HG02571 (cell line): ENCODE measurements around the gene IER5.

Source experiments
- ATAC-seq: cut with Tn5 transposase; IDR thresholded peaks from one replicate; pipeline ENCODE4 v1.9.1; 2021; ENCODE audit warnings: mild to moderate bottlenecking, moderate library complexity; ENCODE audit not compliant: unreplicated experiment

IER5 gene

DNA sequence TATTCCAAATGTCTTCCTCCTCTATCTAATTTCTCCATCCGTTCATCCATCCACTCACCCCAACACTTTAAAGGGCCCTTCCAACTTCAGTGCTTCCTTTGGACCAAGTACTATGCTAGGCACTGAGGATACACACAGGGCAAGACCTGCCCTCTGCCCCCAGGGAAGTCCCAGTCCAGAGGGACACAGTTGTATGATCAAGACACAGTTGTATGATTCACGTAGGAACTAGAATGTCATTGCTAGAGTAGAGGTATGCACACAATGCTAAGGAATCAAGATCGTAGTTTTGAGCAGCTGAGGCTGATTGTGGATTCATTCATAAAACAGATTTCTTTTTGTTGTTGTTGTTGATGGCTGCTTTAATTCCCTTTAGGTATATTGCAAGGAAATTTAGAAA is 11.6 kb upstream of the IER5 start:
- no peak for ATAC-seq

DNA sequence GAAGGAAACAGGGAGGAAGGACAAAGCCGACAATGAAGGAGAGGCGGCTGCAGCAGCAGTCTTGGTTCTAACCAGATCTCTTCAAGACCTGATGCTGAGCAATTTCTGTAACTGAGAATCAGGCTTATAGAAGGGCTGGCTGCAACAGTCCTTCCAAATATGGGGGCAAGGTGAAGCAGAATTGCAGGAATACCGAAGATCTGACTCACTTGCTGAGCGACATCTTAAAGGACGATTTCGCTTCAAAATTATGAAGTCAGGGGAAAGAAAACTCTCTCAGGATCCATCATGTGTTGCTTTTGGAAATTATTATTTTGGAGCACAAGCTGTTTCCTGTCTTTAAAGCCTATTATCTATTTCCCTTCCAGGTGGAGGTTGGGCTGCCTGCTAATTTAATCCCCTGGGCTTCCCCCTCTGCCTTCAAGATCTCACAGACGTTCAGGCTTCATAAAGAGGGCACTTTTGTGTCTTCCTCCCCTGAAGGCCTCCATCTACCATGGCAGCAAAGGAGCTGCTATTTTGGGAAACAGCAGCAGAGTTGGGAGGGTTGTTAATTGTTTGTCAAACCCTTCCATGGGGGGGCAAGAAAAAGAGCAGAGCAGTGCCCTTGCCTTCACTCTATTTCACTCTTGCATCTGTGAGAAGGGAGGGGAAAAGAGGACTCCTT is 10.8 kb upstream of the IER5 start:
- no peak for ATAC-seq

DNA sequence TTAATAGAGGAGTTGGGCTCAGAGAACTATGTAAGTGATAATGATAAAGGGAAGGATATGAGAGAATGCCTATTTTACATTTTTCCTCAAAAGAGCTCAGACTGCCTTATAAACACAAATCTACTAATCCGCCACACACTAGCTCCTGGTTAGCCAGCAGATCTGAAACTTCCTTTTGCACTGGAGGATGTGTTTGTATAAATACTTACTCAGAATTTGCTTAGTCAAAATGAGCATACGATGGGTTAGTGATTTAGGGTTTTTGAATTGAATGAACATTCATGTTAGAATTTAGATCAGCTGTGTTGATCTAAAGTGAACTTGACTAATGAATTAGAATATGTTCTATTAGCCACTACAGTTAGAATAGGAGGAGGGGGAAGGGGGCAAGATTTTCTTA is 9.1 kb upstream of the IER5 start:
- ATAC-seq = no peak

DNA sequence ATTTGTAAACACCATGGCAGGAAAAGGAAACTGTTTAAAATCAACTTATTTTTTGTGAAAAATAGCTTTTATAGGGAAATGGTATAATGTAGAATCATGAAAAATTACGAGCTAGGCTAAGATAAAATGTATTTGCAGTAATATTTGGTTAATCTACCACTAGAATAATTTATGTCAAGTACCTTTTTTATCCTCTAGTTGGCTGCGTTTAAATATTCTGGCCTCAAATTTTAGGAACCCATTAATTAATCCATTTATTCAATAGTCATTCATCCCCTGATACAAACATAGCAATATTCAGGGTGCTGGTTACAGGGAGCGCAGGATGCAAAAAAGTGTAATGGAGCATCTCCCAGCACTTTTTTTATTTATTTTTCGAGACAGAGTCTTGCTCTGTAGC is 8.6 kb upstream of the IER5 start:
- no peak for ATAC-seq

DNA sequence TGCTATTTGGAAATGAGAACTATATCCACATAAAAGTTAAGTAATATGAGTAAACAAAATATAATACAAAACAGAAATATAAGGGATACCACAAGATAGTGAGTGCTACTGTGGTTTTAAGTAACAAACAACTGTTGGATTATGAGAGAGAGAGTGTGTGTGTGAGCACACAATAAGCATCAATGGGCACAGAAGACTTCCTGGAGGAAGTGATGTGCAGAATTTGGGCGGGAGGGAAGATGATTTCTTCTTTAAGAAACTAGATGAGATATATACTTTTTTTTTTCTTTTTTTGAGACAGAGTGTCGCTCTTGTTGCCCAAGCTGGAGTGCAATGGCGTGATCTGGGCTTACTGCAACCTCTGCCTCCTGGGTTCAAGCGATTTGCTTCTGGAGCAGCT is 7.9 kb upstream of the IER5 start:
- no peak for ATAC-seq

DNA sequence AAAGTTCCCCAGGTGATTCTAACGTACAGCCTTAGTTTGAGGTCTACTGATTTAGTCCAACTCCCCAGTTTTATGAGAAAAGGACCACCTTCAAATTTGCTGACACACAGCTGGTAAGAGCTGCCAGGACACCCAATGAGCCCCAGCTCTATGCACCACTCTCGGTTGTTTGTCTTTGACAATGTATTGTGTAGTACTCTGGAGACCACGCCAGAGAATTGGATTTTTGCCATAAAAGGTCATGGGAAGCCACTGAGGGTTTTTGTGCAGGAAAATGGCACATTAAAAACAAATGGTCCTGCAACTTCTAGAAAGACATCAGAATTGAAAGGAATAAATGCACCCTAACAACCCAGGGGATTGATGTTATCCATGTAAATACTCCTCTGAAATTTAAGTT is 7.1 kb upstream of the IER5 start:
- ATAC-seq = no peak

DNA sequence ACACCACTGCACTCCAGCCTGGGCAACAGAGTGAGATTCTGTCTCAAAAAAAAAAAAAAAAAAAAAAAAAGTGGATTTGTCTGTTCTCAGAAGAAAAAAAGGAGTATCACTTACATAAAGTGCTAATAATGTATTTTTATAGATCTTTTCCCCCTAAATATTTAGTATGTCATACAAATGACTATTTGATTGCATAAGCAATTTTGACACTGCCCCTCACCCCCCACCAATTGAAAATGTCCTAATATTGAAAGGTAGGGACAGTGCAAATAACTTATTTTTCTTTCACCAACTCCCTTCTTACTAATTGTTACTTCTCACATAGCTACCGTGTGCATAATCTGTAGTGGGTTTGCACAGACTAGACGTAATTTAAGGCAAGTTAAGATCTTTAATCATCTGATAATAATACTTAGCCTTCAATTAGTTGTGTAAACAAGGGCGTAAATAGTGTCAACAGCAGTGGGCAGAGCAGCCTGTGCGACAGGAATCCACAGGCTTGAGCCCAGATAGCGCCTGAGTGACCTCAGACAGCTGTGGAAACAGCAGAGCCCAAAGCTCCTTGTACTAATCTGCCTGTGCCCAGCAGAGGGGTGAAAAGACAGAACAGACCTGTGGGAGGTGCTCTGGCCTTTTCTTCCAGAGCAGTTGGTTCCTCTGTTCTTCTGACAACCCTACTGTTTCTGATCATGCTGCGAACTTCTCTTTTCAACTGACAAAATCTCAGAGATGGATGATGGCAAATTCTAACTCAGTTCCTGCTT is 4.5 kb upstream of the IER5 start:
- ATAC-seq = peak; percentile 25

DNA sequence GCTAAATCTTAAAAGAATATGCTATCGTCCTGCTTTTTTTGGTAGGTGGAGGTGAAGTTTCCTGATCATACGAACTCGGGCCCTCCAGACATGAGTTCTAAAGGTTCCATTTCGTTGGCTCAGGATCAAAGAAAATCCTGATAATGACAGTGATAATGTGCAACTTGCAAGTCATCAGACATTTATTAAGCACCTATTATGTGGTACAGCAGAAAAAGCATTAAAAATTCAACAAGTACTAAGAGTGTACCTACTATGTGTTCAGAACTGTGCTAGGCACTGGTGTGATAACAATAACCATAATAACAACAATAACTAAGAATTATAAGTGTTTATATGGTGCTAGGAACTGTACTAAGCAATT is 3.9 kb upstream of the IER5 start:
- no peak for ATAC-seq

DNA sequence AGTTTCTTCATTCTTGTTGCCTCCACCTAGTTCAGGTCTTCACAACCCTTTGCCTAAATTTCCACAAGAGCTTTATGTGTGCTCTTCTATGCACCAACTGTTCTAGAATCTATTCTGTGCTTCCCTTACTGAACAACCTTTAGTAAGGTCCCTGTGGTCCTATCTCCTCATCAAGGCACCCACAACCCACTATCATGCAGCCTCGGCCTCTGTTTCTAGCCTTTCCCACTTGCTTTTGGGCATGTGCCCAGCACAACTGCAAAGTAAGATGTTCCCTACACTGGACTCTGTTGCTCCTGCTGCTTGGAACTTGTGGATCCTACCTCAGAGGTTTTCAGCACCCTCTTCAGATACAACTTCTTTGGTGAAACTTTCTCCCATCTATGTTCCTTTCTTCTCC is 2.4 kb upstream of the IER5 start:
- no peak for ATAC-seq

DNA sequence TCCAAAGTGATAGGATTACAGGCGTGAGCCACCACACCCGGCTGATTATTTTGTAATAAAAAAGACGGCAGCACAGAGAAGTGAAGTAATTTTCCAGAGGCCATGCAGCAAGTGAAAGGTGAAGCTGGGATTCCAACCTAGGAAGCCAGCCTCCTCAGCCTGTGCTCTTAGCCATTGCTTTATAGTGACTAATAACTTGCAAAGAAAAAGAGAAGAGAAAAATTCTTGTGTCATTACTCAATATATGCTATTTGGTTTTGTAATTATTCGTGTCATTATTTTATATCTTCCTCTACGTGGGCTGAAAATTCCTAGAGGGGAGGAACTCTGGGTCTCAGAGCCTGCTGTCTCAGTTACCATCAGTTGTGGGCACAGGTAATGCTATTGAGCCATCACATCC is 1.6 kb upstream of the IER5 start:
- no peak for ATAC-seq

DNA sequence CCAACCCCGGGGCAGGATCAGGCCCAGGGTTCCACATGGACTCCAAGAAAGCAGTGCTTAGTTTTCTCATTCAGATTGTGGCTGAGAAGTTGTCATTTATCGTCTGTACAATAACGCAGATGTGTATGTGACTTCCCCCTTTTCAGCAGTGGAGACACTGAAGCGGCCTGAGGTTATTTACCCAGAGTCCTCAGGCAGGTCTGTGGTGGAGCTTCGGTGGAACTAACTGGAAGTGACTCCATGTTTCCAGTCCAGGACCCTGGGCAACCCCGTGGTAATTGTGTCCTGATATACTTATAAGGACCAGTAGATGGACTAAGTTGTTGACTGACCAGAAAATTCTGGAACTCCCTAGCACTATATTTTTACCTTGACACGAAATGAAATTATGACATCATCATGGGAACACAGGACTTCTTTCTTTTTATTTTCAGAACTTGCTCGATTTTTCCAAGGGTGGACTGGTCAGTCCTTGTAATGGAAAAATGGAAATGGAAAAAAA is 1.0 kb upstream of the IER5 start:
- ATAC-seq = no peak

DNA sequence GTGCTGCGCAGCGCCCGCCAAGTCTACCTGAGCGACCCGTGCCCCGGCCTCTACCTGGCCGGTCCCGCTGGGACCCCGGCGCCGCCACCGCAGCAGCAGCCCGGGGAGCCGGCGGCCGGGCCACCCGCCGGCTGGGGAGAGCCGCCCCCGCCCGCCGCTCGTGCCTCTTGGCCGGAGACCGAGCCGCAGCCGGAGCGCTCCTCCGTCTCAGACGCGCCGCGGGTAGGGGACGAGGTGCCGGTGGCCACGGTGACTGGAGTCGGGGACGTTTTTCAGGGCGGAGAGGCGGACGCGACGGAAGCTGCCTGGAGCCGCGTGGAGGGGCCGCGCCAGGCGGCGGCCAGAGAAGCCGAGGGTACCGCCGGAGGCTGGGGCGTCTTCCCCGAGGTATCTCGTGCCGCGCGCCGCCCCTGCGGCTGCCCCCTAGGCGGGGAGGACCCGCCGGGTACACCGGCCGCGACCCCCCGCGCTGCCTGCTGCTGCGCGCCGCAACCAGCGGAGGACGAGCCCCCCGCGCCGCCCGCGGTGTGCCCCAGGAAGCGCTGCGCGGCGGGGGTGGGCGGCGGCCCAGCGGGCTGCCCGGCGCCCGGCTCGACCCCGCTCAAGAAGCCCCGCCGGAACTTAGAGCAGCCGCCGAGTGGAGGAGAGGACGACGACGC is 646 bp downstream of the IER5 start:
- ATAC-seq = peak; percentile 6

DNA sequence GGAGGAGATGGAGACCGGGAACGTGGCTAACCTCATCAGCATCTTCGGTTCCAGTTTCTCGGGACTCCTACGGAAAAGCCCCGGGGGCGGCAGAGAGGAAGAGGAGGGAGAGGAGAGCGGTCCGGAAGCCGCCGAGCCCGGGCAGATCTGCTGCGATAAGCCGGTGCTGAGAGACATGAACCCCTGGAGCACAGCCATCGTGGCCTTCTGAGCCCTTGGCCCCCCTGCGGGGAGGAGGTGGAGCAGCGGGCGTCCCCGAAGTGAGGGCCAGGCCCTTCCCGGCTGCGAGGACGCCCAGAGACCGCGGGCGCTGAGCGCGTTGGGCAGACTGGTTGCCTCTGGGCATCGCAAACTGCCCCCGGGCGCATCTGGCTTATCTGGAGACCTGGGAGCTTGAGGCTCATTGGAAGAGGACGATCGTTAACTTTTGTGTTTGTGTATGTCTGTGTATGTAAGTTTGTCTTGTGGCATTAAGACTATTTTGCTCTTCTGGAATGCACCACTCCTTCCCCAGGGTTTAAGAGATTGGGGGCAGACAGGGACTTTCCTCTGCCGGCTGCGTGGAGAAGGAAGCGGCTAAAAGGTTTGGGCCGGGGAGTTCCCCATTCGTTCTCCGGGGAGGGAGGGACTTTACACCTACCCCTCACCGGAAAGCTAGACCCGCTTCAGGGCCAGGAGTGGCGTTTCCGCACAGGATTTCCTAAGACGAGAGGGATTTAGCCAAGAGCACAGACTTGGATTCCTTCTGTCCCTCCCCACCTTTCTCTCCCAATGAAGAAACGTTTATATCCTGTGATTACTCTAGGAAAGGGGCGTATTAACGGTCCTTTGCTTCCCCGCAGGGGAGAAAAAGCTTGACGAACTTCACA is 1.4 kb downstream of the IER5 start:
- peak; percentile 33 for ATAC-seq

DNA sequence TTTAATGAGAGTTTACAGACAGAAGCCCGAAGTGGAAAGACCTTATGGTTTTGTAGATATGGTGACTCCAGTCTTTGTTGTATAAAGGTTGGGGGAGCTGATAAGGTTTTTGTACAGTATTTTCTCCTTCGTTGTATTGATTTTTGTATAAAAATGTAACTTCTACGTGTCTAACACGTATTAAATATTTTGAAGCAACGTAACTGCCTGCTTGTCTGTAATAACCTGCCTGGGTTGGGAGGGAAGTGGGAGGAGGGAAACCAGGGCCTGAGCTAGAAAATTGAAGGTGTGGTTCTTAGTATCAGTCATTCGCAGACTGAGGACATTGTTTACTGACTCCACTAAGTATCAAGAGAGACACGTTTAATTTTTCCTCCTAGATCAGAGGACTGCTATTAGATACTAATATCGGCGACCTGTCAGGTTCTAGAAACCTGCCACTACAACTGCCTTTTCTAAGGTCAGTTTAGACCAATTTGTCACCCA is 2.2 kb downstream of the IER5 start:
- no peak for ATAC-seq

DNA sequence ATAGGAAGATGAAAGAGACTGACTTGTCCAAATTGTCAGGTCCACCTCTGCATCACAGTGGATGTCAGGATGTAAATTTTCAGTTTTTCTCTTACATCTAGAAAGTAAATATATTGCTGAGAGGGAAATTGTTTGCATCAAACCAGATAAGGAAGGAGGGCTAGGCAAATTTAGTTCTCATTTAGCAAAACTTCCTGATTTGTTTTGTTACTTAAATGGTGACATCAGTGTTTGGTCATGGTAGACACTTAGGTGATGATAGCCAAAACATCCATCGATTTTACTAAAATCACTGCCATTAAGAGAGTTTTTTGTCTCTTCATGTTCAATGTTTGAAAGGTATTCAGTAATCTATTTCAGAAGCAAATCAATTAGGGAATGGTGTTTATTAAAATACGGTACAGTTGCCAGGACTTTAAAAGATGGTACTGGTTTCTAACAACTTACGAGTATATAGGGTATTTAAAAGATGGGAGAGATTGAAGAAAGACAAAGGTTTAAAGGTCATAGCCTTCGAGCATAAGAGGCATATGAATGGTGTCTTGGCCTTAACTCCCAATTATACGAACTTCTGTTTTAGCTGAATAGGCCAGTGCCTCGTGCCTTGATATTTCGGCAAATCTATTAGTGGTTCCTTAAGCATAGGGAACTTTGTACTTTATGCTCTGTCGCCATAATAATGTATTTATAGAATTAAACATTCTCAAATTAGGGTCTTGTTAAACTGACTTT is 3.0 kb downstream of the IER5 start:
- no peak for ATAC-seq

DNA sequence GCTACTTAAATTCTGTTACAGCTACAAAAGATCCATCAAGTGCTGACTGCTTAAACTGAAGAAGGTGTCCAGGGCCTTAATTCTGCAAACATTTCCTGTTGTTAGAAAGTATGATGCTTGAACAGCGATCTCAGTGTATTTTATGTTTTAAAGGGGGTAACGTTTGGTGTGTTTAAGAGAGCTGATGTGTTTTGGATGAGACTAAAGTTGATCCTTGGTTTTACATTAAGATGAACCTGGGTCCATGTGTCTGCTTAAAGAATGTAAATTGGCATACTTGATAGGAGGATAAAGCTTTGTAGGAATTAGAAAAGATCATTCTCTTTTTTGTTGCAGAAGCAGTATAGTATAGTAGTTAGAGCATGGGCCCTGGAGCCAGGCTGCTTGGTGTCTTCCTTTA is 3.6 kb downstream of the IER5 start:
- ATAC-seq = no peak

DNA sequence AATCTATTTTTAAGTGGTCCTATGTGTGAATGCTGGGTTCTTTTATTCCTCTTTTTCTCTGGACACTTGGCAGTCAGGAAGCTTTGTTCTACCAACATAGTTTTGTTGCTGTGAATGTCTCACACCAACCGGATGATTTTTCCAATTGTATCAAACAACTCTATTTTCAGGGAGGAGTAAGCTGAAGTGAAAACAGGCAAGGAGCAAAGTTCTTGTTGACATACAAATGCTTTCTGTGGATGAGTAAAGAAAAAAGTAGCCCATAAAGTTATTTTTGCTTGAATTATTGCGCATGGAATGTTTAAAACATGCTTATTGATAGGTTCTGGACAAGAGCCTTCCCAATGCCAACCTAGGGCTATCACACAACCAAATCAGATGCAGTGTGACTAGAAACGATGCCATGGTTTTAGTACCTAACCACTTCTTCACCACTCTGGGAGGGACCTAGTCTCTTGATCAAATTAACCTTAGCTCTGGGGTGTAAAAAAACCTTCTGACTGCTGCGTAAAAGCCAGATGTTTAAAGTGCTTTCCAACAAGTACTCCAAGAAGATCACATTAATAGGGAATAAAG is 4.5 kb downstream of the IER5 start:
- no peak for ATAC-seq

DNA sequence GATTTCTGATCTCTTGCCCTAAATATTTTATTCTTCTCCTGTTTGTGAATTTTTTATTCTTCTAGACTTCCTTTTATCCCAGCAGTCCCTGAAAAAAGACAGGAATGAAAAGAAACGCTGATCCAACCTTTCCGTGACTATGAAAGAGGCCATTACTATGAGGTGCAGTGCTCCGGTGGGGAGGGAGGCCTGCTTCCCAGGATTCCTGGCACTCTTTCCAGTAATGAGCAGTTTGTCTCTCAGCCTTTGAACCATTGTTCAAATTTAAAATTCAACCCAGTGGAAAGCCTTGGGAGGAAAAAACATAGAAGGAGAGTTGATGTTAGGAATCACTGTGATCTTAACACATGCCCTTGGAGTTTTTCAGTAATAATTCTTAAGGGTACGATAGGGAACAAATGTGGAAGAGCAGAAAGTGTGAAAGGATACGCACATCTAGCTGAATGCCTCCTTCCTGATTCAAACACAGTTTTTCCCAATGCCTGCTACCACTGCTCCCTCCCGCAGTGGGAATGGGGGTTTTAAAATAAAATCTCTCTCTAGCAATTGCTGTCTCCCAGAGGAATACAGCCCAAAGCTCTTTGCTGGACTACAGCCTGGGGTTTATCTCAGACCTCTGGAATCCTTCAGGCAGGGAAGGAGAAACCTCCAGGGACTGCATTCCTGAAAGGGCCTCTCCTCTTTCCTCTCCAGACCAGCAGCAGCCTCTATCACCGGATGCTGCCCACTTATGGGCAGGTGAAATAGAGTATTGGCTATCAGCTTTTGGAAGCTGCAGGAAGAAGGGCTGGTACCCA is 6.1 kb downstream of the IER5 start:
- no peak for ATAC-seq

DNA sequence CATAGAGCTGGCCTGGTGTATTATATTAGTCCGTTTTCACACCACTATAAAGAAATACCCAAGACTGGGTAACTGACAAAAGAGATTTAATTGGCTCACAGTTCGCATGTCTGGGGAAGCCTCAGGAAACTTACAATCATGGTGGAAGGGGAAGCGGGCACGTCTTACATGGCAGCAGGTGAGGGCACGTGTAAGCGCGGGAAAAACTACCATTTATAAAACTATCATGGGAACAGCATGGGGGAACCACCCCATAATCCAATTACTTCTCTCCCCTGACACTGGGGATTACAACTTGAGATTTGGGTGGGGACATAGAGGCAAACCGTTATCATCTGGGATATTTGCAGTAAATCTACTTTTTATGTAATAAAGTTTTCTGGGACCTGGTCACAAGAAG is 6.8 kb downstream of the IER5 start:
- no peak for ATAC-seq
